Endothelial cell of umbilical vein (primary cell): ENCODE data around the gene LRRC30.

Source experiments
- CTCF ChIP-seq, 2 donors: IDR thresholded peaks; 1 replicate in 1 of 2; 2 replicates in 1 of 2; pipeline ENCODE4 v1.5.1; 2011; ENCODE audit warnings: low read length in 2 of 2, mild to moderate bottlenecking in 2 of 2, moderate library complexity in 2 of 2, control low read depth in 1 of 2, inconsistent platforms in 1 of 2, low read depth in 1 of 2; ENCODE audit not compliant: insufficient read depth in 1 of 2; ENCODE audit errors: extremely low read depth in 1 of 2
- EZH2 ChIP-seq: IDR thresholded peaks from 2 replicates; pipeline ENCODE4 v1.6.1; 2012; ENCODE audit warnings: borderline replicate concordance, low read depth, mild to moderate bottlenecking, moderate library complexity, low read length, inconsistent platforms; ENCODE audit not compliant: severe bottlenecking
- GATA2 ChIP-seq: IDR thresholded peaks from 2 replicates; pipeline ENCODE4 v1.7.0; 2011; ENCODE audit warnings: low read depth, mild to moderate bottlenecking, moderate library complexity, mixed read lengths, low read length; ENCODE audit not compliant: insufficient read length, insufficient read depth
- JUN ChIP-seq: IDR thresholded peaks from 2 replicates; pipeline ENCODE4 v1.6.1; 2011; ENCODE audit warnings: borderline replicate concordance, low read depth; ENCODE audit not compliant: insufficient read length, insufficient read depth
- MYC ChIP-seq: IDR thresholded peaks from one replicate; pipeline ENCODE4 v1.6.1; 2011; ENCODE audit warnings: mild to moderate bottlenecking, low read depth, low read length
- POLR2A ChIP-seq: IDR thresholded peaks from 2 replicates; pipeline ENCODE4 v1.6.1; 2012; ENCODE audit warnings: low read depth, mild to moderate bottlenecking, control low read depth, low read length
- POLR2AphosphoS5 ChIP-seq: IDR thresholded peaks from 2 replicates; pipeline ENCODE4 v1.6.1; 2012; ENCODE audit warnings: low read depth, mild to moderate bottlenecking, control low read depth, low read length, moderate library complexity; ENCODE audit not compliant: insufficient read depth

- TF ChIP-seq CTCF (IDR thresholded peaks at IDR 0.05; ENCODE audit: extremely low read depth in 1 of 2, insufficient read depth in 1 of 2, low read depth in 1 of 2, low read length in 2 of 2): no peak
- TF ChIP-seq POLR2A: no peak
- TF ChIP-seq JUN: no peak
- no peak for TF ChIP-seq EZH2
- TF ChIP-seq POLR2AphosphoS5: no peak
- no peak for TF ChIP-seq MYC
- TF ChIP-seq GATA2: no peak
These were observed 37.1 kb downstream of the LRRC30 start for GRCh38 chr18:7267973-7268372.
